Keratinocyte (primary cell): ENCODE data around the gene TPST2.

ENCODE experiments used
- EZH2 ChIP-seq: IDR thresholded peaks from one replicate; pipeline ENCODE4 v1.6.1; 2012; ENCODE audit warnings: inconsistent platforms, mild to moderate bottlenecking, low read length, moderate library complexity
- TF ChIP-seq, protein P1 (sequence below), 3 experiments: IDR thresholded peaks in 1 of 3; conservative IDR thresholded peaks in 1 of 3; optimal IDR thresholded peaks in 1 of 3; 2 replicates in 2 of 3; 3 replicates in 1 of 3; pipeline versions ENCODE3 to v1.5.1; 2011; ENCODE audit warnings: low read length in 3 of 3, mild to moderate bottlenecking in 3 of 3, moderate library complexity in 2 of 3, control low read depth in 1 of 3, inconsistent platforms in 1 of 3; ENCODE audit not compliant: insufficient read depth in 2 of 3; ENCODE audit errors: extremely low read depth in 1 of 3

DNA sequence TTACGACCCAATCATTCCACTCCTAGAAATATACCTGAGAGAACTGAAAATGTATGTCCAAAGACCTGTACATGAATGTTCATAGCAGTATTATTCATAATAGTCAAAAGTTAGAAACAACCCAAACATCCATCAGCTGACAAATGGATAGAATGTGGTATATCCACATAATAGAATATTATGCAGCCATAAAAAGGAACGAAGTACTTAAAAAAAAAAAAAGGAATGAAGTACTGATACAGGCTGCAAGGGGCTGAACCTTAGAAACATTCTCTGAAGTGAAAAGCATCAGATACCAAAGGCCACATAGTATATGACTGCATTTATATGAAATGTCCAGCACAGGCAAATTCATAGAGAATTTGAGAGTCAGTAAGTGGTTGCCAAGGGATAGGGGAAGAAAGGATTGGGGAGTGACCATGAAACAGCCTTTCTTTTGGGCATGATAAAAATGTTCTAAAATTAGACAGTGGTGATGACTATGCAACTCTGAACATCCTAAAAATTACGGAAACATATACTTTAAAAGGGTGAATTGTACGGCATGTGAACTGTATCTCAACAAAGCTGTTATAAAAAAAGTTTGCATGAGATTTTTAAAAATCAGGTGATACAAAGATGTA, 1.8 kb downstream of the TPST2 start:
- TF ChIP-seq, protein P1, sequence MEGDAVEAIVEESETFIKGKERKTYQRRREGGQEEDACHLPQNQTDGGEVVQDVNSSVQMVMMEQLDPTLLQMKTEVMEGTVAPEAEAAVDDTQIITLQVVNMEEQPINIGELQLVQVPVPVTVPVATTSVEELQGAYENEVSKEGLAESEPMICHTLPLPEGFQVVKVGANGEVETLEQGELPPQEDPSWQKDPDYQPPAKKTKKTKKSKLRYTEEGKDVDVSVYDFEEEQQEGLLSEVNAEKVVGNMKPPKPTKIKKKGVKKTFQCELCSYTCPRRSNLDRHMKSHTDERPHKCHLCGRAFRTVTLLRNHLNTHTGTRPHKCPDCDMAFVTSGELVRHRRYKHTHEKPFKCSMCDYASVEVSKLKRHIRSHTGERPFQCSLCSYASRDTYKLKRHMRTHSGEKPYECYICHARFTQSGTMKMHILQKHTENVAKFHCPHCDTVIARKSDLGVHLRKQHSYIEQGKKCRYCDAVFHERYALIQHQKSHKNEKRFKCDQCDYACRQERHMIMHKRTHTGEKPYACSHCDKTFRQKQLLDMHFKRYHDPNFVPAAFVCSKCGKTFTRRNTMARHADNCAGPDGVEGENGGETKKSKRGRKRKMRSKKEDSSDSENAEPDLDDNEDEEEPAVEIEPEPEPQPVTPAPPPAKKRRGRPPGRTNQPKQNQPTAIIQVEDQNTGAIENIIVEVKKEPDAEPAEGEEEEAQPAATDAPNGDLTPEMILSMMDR (optimal IDR thresholded peaks at IDR 0.05 in 1 of 3, IDR thresholded peaks at IDR 0.05 in 1 of 3, conservative IDR thresholded peaks at IDR 0.05 in 1 of 3; ENCODE audit: extremely low read depth in 1 of 3, insufficient read depth in 2 of 3, low read length in 3 of 3), result no peak
- no peak for TF ChIP-seq EZH2
